ENCODE measurements around the gene PDILT.
"Not testable (repeated sequence)": the region's sequence is repeated elsewhere in the genome, so short reads cannot be mapped to it uniquely, and the experiment has no call there.

Gene PDILT

GRCh38 chr16:20313741-20314140 lies 90.8 kb downstream of the PDILT start:
- Histone ChIP-seq H4K20me1 (ENCODE audit: insufficient read depth, low read length) (no peaks in the 10 kb centered on the region), H3K9ac (ENCODE audit: low read length) (no peak overlapping the region), H3K4me2 (ENCODE audit: low read length) (no peak overlapping the region), H3K4me1 (ENCODE audit: insufficient read depth, low read length, severe bottlenecking) (no peaks in the 10 kb centered on the region), H3F3A (ENCODE audit: insufficient read depth, low read length) (no peaks in the 10 kb centered on the region), H3K9me2 (ENCODE audit: low read depth, low read length) (no peaks in the 10 kb centered on the region), H3K27me3 (ENCODE audit: insufficient read depth, low read length) (no peaks in the 10 kb centered on the region), H3K4me3 (ENCODE audit: low read depth, low read length, poor library complexity, severe bottlenecking) (no peak overlapping the region), H3K79me2 (ENCODE audit: insufficient read depth, low read length) (no peaks in the 10 kb centered on the region), H3K36me3 (ENCODE audit: insufficient read depth, low read length) (no peaks in the 10 kb centered on the region), H3K27ac (ENCODE audit: low read depth, low read length, poor library complexity, severe bottlenecking) (no peak overlapping the region), H3K9me3 (ENCODE audit: low read length) (no peaks in the 10 kb centered on the region), H2AFZ (ENCODE audit: low read length) (no peak overlapping the region)
- no peak for TF ChIP-seq EZH2 (IDR thresholded peaks at IDR 0.05; ENCODE audit: borderline replicate concordance, low read length)
- TF ChIP-seq, protein P1, sequence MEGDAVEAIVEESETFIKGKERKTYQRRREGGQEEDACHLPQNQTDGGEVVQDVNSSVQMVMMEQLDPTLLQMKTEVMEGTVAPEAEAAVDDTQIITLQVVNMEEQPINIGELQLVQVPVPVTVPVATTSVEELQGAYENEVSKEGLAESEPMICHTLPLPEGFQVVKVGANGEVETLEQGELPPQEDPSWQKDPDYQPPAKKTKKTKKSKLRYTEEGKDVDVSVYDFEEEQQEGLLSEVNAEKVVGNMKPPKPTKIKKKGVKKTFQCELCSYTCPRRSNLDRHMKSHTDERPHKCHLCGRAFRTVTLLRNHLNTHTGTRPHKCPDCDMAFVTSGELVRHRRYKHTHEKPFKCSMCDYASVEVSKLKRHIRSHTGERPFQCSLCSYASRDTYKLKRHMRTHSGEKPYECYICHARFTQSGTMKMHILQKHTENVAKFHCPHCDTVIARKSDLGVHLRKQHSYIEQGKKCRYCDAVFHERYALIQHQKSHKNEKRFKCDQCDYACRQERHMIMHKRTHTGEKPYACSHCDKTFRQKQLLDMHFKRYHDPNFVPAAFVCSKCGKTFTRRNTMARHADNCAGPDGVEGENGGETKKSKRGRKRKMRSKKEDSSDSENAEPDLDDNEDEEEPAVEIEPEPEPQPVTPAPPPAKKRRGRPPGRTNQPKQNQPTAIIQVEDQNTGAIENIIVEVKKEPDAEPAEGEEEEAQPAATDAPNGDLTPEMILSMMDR (IDR thresholded peaks at IDR 0.05; ENCODE audit: low read length): no peak

GRCh38 chr16:20312536-20313095 lies 91.9 kb downstream of the PDILT start:
- not testable (repeated sequence) for H2AFZ ChIP-seq (ENCODE audit: low read length); H3K79me2 ChIP-seq (ENCODE audit: insufficient read depth, low read length); H3F3A ChIP-seq (ENCODE audit: insufficient read depth, low read length); H3K4me3 ChIP-seq (ENCODE audit: low read depth, low read length, poor library complexity, severe bottlenecking); H3K9me3 ChIP-seq (ENCODE audit: low read length); H3K4me1 ChIP-seq (ENCODE audit: insufficient read depth, low read length, severe bottlenecking); H3K27ac ChIP-seq (ENCODE audit: low read depth, low read length, poor library complexity, severe bottlenecking); H3K27me3 ChIP-seq (ENCODE audit: insufficient read depth, low read length); H3K9me2 ChIP-seq (ENCODE audit: low read depth, low read length); H4K20me1 ChIP-seq (ENCODE audit: insufficient read depth, low read length); H3K36me3 ChIP-seq (ENCODE audit: insufficient read depth, low read length); H3K4me2 ChIP-seq (ENCODE audit: low read length); H3K9ac ChIP-seq (ENCODE audit: low read length)

GRCh38 chr16:20311548-20311947 lies 93.0 kb downstream of the PDILT start:
- no peak overlapping the region for H3K4me3 ChIP-seq (ENCODE audit: low read depth, low read length, poor library complexity, severe bottlenecking)
- H2AFZ ChIP-seq (ENCODE audit: low read length): no peak overlapping the region
- no peak overlapping the region for H3K4me2 ChIP-seq (ENCODE audit: low read length)
- no peaks in the 10 kb centered on the region for H3F3A ChIP-seq (ENCODE audit: insufficient read depth, low read length)
- H4K20me1 ChIP-seq (ENCODE audit: insufficient read depth, low read length): no peaks in the 10 kb centered on the region
- no peak overlapping the region for H3K9ac ChIP-seq (ENCODE audit: low read length)
- H3K79me2 ChIP-seq (ENCODE audit: insufficient read depth, low read length): no peaks in the 10 kb centered on the region
- no peaks in the 10 kb centered on the region for H3K4me1 ChIP-seq (ENCODE audit: insufficient read depth, low read length, severe bottlenecking)
- TF ChIP-seq, protein P1 (IDR thresholded peaks at IDR 0.05; ENCODE audit: low read length): no peak
- TF ChIP-seq EZH2 (IDR thresholded peaks at IDR 0.05; ENCODE audit: borderline replicate concordance, low read length): no peak
- no peaks in the 10 kb centered on the region for H3K9me2 ChIP-seq (ENCODE audit: low read depth, low read length)
- no peaks in the 10 kb centered on the region for H3K36me3 ChIP-seq (ENCODE audit: insufficient read depth, low read length)
- H3K9me3 ChIP-seq (ENCODE audit: low read length): no peaks in the 10 kb centered on the region
- H3K27ac ChIP-seq (ENCODE audit: low read depth, low read length, poor library complexity, severe bottlenecking): no peak overlapping the region
- no peaks in the 10 kb centered on the region for H3K27me3 ChIP-seq (ENCODE audit: insufficient read depth, low read length)

Data from OCI-LY1 (cell line).